ENCODE data around the gene HAPLN3.

DNA sequence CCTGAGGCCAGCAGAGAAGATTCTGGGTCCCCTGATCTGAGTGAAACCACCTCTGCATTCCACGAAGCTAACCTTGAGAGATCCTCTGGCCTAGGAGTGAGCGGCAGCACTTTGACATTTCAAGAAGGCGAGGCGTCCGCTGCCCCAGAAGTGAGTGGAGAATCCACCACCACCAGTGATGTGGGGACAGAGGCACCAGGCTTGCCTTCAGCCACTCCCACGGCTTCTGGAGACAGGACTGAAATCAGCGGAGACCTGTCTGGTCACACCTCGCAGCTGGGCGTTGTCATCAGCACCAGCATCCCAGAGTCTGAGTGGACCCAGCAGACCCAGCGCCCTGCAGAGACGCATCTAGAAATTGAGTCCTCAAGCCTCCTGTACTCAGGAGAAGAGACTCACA is 36.4 kb downstream of the HAPLN3 start:
- no peak for TF ChIP-seq POLR2A (IDR thresholded peaks at IDR 0.05)
- TF ChIP-seq, protein P1, sequence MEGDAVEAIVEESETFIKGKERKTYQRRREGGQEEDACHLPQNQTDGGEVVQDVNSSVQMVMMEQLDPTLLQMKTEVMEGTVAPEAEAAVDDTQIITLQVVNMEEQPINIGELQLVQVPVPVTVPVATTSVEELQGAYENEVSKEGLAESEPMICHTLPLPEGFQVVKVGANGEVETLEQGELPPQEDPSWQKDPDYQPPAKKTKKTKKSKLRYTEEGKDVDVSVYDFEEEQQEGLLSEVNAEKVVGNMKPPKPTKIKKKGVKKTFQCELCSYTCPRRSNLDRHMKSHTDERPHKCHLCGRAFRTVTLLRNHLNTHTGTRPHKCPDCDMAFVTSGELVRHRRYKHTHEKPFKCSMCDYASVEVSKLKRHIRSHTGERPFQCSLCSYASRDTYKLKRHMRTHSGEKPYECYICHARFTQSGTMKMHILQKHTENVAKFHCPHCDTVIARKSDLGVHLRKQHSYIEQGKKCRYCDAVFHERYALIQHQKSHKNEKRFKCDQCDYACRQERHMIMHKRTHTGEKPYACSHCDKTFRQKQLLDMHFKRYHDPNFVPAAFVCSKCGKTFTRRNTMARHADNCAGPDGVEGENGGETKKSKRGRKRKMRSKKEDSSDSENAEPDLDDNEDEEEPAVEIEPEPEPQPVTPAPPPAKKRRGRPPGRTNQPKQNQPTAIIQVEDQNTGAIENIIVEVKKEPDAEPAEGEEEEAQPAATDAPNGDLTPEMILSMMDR (IDR thresholded peaks at IDR 0.05), result no peak
